DND-41 (cell line): ENCODE data around the gene GFY.

Experiments
- CTCF ChIP-seq: IDR thresholded peaks from 2 replicates; pipeline ENCODE4 v1.5.1; 2012; ENCODE audit warnings: borderline replicate concordance, low read length, moderate library complexity, mild to moderate bottlenecking; ENCODE audit not compliant: poor library complexity, severe bottlenecking; ENCODE audit errors: extremely low read depth
- EZH2 ChIP-seq: IDR thresholded peaks from 3 replicates; pipeline ENCODE4 v1.6.1; 2012; ENCODE audit warnings: borderline replicate concordance, low read depth, mild to moderate bottlenecking, moderate library complexity, low read length, inconsistent platforms; ENCODE audit not compliant: severe bottlenecking

DNA sequence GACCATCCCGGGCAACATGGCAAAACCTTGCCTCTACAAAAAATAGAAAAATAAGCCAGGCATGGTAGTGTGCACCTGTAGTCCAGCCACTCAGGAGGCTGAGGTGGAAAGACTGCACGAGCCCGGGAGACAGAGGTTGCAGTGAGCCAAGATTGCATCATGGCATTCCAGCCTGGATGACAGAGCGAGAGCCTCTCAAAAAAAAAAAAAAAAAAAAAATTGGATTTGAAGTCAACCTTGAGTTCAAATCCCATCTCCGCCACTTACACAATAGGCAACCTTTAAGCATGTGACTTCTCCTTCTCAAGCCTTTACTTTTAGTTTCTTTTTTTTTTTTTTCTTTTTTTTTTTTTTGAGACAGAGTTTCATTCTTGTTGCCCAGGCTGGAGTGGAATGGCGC is 25.2 kb upstream of the GFY start:
- TF ChIP-seq CTCF (no peak), EZH2 (no peak)
